GM18951 (cell line): ENCODE data around the gene UBXN4.
"Not testable (repeated sequence)": the region's sequence is repeated elsewhere in the genome, so short reads cannot be mapped to it uniquely, and the experiment has no call there.

Experiments used
- POLR2A ChIP-seq: IDR thresholded peaks from 4 replicates; pipeline ENCODE4 v1.6.1; 2011; ENCODE audit warnings: mild to moderate bottlenecking; ENCODE audit not compliant: insufficient read length, insufficient read depth; ENCODE audit errors: extremely low read depth
- in situ Hi-C: fragments of 300-500 bp; cut with MboI; formaldehyde crosslinking; loops from one replicate; pipeline ENCODE4 v1.12.0; 2022; ENCODE audit warnings: low sequenced_read_pairs, mixed read lengths, inconsistent platforms; ENCODE audit not compliant: unreplicated experiment

UBXN4 gene

GRCh38 chr2:135741395-135742324, at the start of gene UBXN4:
Gene UBXN4, plus strand, starts transcription at chr2:135741855. Its CDS starts 75 bp downstream, at chr2:135741930.
- peak; percentile 89 for TF ChIP-seq POLR2A
- in situ Hi-C loops = no loop called here

GRCh38 chr2:135694711-135695110, 46.9 kb upstream of the UBXN4 start:
- in situ Hi-C loops = no loop called here
- no peak for TF ChIP-seq POLR2A

- in situ Hi-C loops = no loop called here
- TF ChIP-seq POLR2A = no peak
Observed at GRCh38 chr2:135698838-135699237, 42.8 kb upstream of the UBXN4 start.

- in situ Hi-C loops = no loop called here
- no peak for TF ChIP-seq POLR2A
Observed at GRCh38 chr2:135701442-135701841, 40.2 kb upstream of the UBXN4 start.

- TF ChIP-seq POLR2A = no peak
- in situ Hi-C loops = no loop called here
Observed at GRCh38 chr2:135703300-135703699, 38.4 kb upstream of the UBXN4 start.

- in situ Hi-C loops = not testable (repeated sequence)
Observed at GRCh38 chr2:135704075-135704474, 37.6 kb upstream of the UBXN4 start.

- TF ChIP-seq POLR2A = no peak
- in situ Hi-C loops = no loop called here
Observed at GRCh38 chr2:135708159-135708558, 33.5 kb upstream of the UBXN4 start.

- no peak for TF ChIP-seq POLR2A
- in situ Hi-C loops = loop anchor here (10.0 kb wide), 1 partner anchor 715 kb away; no protein-coding TSS in a partner anchor
Observed at GRCh38 chr2:135709992-135710391, 31.7 kb upstream of the UBXN4 start.

GRCh38 chr2:135715086-135715485, 26.6 kb upstream of the UBXN4 start:
- in situ Hi-C loops = loop anchor here (10.0 kb wide), 1 partner anchor 720 kb away; no protein-coding TSS in a partner anchor

- TF ChIP-seq POLR2A = no peak
- in situ Hi-C loops = no loop called here
Observed at GRCh38 chr2:135728064-135728743, 13.5 kb upstream of the UBXN4 start.

- in situ Hi-C loops = no loop called here
- no peak for TF ChIP-seq POLR2A
Observed at GRCh38 chr2:135732561-135732960, 9.1 kb upstream of the UBXN4 start.

- in situ Hi-C loops = no loop called here
- no peak for TF ChIP-seq POLR2A
Observed at GRCh38 chr2:135733045-135733444, 8.6 kb upstream of the UBXN4 start.

- no peak for TF ChIP-seq POLR2A
- in situ Hi-C loops = no loop called here
Observed at GRCh38 chr2:135736546-135736945, 5.1 kb upstream of the UBXN4 start.

- TF ChIP-seq POLR2A = no peak
- in situ Hi-C loops = no loop called here
Observed at GRCh38 chr2:135740206-135740605, 1.4 kb upstream of the UBXN4 start.
